ENCODE measurements around the gene HMCN2.
"Not testable (repeated sequence)": the region's sequence is repeated elsewhere in the genome, so short reads cannot be mapped to it uniquely, and the experiment has no call there.

The HMCN2 gene

GRCh38 chr9:130239363-130239695, 26.2 kb upstream of the HMCN2 start:
- DNase-seq (ENCODE audit: low spot score) = no peak

- DNase-seq (ENCODE audit: low spot score) = no peak
Measured at GRCh38 chr9:130239741-130240241, 25.8 kb upstream of the HMCN2 start.

- peak; percentile 72 for DNase-seq (ENCODE audit: low spot score)
Measured at GRCh38 chr9:130240410-130241197, 25.0 kb upstream of the HMCN2 start.

- DNase-seq (ENCODE audit: low spot score) = no peak
Measured at GRCh38 chr9:130241198-130241535, 24.4 kb upstream of the HMCN2 start.

- no peak for DNase-seq (ENCODE audit: low spot score)
Measured at GRCh38 chr9:130242270-130243014, 23.1 kb upstream of the HMCN2 start.

GRCh38 chr9:130243015-130243881, 22.3 kb upstream of the HMCN2 start:
- DNase-seq (ENCODE audit: low spot score) = peak; percentile 73

GRCh38 chr9:130243882-130244170, 21.7 kb upstream of the HMCN2 start:
- DNase-seq (ENCODE audit: low spot score) = no peak

GRCh38 chr9:130244548-130245165, 20.9 kb upstream of the HMCN2 start:
- no peak for DNase-seq (ENCODE audit: low spot score)

- DNase-seq (ENCODE audit: low spot score) = no peak
Measured at GRCh38 chr9:130245474-130245873, 20.1 kb upstream of the HMCN2 start.

GRCh38 chr9:130246126-130246525, 19.4 kb upstream of the HMCN2 start:
- DNase-seq (ENCODE audit: low spot score) = no peak

GRCh38 chr9:130254747-130255630, 10.6 kb upstream of the HMCN2 start:
- DNase-seq (ENCODE audit: low spot score) = no peak

GRCh38 chr9:130255631-130256134, 9.9 kb upstream of the HMCN2 start:
- no peak for DNase-seq (ENCODE audit: low spot score)

- DNase-seq (ENCODE audit: low spot score) = no peak
Measured at GRCh38 chr9:130256644-130257043, 8.9 kb upstream of the HMCN2 start.

GRCh38 chr9:130258137-130258536, 7.4 kb upstream of the HMCN2 start:
- not testable (repeated sequence) for DNase-seq (ENCODE audit: low spot score)

GRCh38 chr9:130259044-130259443, 6.5 kb upstream of the HMCN2 start:
- no peak for DNase-seq (ENCODE audit: low spot score)

GRCh38 chr9:130260816-130261765, 4.5 kb upstream of the HMCN2 start:
- peak; percentile 46 for DNase-seq (ENCODE audit: low spot score)

GRCh38 chr9:130262061-130262745, 3.4 kb upstream of the HMCN2 start:
- no peak for DNase-seq (ENCODE audit: low spot score)

GRCh38 chr9:130262771-130263170, 2.8 kb upstream of the HMCN2 start:
- DNase-seq (ENCODE audit: low spot score) = no peak
